M059J (cell line): ENCODE results near the gene ZNF516. TPM values are rescaled to one million over a fixed set of nuclear protein-coding genes. Genes with fewer than 3 reads are reported as not detected.

ENCODE experiments used
- DNase-seq: peaks from one replicate; pipeline ENCODE4 v3.0.0-alpha.2; 2012; ENCODE audit warnings: low read depth
- total RNA-seq: library from RNA; depleted of rRNA; stranded (reverse); fragments of >200 nt; shearing (Covaris generic); gene quantifications from 2 replicates; pipeline ENCODE4 v1.2.3, GENCODE V29; 2014

ZNF516 gene
- total RNA-seq, 1 experiment from 2014 or later: 8.9 TPM

GRCh38 chr18:76456018-76456750, 38.9 kb downstream of the ZNF516 start:
- no peak for DNase-seq

- DNase-seq: no peak
Observed at GRCh38 chr18:76455003-76455676, 39.9 kb downstream of the ZNF516 start.

GRCh38 chr18:76454418-76454817, 40.6 kb downstream of the ZNF516 start:
- no peak for DNase-seq

GRCh38 chr18:76453932-76454331, 41.1 kb downstream of the ZNF516 start:
- no peak for DNase-seq

GRCh38 chr18:76453057-76453561, 41.9 kb downstream of the ZNF516 start:
- no peak for DNase-seq

- DNase-seq: no peak
Observed at GRCh38 chr18:76452357-76452756, 42.7 kb downstream of the ZNF516 start.

- no peak for DNase-seq
Observed at GRCh38 chr18:76451396-76452331, 43.4 kb downstream of the ZNF516 start.

GRCh38 chr18:76450452-76451395, 44.3 kb downstream of the ZNF516 start:
- DNase-seq: peak; percentile 83

- DNase-seq: no peak
Observed at GRCh38 chr18:76449111-76449453, 46.0 kb downstream of the ZNF516 start.

GRCh38 chr18:76448256-76449110, 46.6 kb downstream of the ZNF516 start:
- no peak for DNase-seq

GRCh38 chr18:76447258-76447890, 47.7 kb downstream of the ZNF516 start:
- no peak for DNase-seq

- no peak for DNase-seq
Observed at GRCh38 chr18:76446321-76447257, 48.5 kb downstream of the ZNF516 start.

GRCh38 chr18:76445741-76446232, 49.3 kb downstream of the ZNF516 start:
- no peak for DNase-seq

- DNase-seq: peak; percentile 88
Observed at GRCh38 chr18:76445275-76445674, 49.8 kb downstream of the ZNF516 start.

GRCh38 chr18:76444446-76445105, 50.5 kb downstream of the ZNF516 start:
- DNase-seq: no peak

- no peak for DNase-seq
Observed at GRCh38 chr18:76443519-76444445, 51.3 kb downstream of the ZNF516 start.
